GM19239 (cell line): Measurements from ENCODE around the gene OCA2.
"Not testable (repeated sequence)": the region's sequence is repeated elsewhere in the genome, so short reads cannot be mapped to it uniquely, and the experiment has no call there.

Experiments used
- DNase-seq: peaks from one replicate; pipeline ENCODE4 v3.0.0; 2011; ENCODE audit warnings: low spot score; ENCODE audit not compliant: insufficient read length
- FAIRE-seq: peaks from 2 replicates; lab custom pipeline; 2011; peaks lifted over from hg19 to GRCh38; lab: Jason Lieb, UNC

Gene OCA2

GRCh38 chr15:27970661-27971392 is 128.3 kb downstream of the OCA2 start:
- no peak for FAIRE-seq
- DNase-seq = no peak

GRCh38 chr15:27967541-27967940 is 131.6 kb downstream of the OCA2 start:
- FAIRE-seq = no peak
- no peak for DNase-seq

GRCh38 chr15:27965546-27965945 is 133.6 kb downstream of the OCA2 start:
- DNase-seq = no peak

GRCh38 chr15:27961801-27962200 is 137.3 kb downstream of the OCA2 start:
- DNase-seq = no peak
- no peak for FAIRE-seq

More at GRCh38 chr15:27965546-27965945, 133.6 kb downstream of the OCA2 start:
- no peak for FAIRE-seq

GRCh38 chr15:27958911-27959578 is 140.1 kb downstream of the OCA2 start:
- no peak for FAIRE-seq
- DNase-seq = no peak

- FAIRE-seq (no peak), DNase-seq (no peak)
Observed at GRCh38 chr15:27956285-27956684, 142.8 kb downstream of the OCA2 start.

GRCh38 chr15:27955087-27955486 is 144.0 kb downstream of the OCA2 start:
- FAIRE-seq (no peak), DNase-seq (no peak)

- not testable (repeated sequence) for FAIRE-seq
Observed at GRCh38 chr15:27952593-27952992, 146.5 kb downstream of the OCA2 start.

GRCh38 chr15:27951191-27951890 is 147.8 kb downstream of the OCA2 start:
- no peak for FAIRE-seq
- no peak for DNase-seq

More at GRCh38 chr15:27952593-27952992, 146.5 kb downstream of the OCA2 start:
- not testable (repeated sequence) for DNase-seq

GRCh38 chr15:27949089-27949488 is 150.0 kb downstream of the OCA2 start:
- DNase-seq (no peak), FAIRE-seq (no peak)

- FAIRE-seq (no peak), DNase-seq (no peak)
Observed at GRCh38 chr15:27939246-27939645, 159.9 kb downstream of the OCA2 start.

GRCh38 chr15:27937851-27938250 is 161.3 kb downstream of the OCA2 start:
- FAIRE-seq = no peak
- no peak for DNase-seq

- DNase-seq = no peak
- FAIRE-seq = no peak
Observed at GRCh38 chr15:27936164-27936563, 163.0 kb downstream of the OCA2 start.

- no peak for FAIRE-seq
- DNase-seq = no peak
Observed at GRCh38 chr15:27935328-27935727, 163.8 kb downstream of the OCA2 start.

GRCh38 chr15:27934782-27935181 is 164.3 kb downstream of the OCA2 start:
- DNase-seq (no peak), FAIRE-seq (no peak)

GRCh38 chr15:27933562-27933961 is 165.6 kb downstream of the OCA2 start:
- DNase-seq = no peak
- no peak for FAIRE-seq

- DNase-seq (no peak), FAIRE-seq (no peak)
Observed at GRCh38 chr15:27932600-27932999, 166.5 kb downstream of the OCA2 start.

GRCh38 chr15:27928386-27928785 is 170.7 kb downstream of the OCA2 start:
- FAIRE-seq = no peak
- DNase-seq = no peak

GRCh38 chr15:27912283-27912682 is 186.8 kb downstream of the OCA2 start:
- DNase-seq = no peak
- no peak for FAIRE-seq

- FAIRE-seq = no peak
- DNase-seq = no peak
Observed at GRCh38 chr15:27906802-27907201, 192.3 kb downstream of the OCA2 start.

- FAIRE-seq = no peak
Observed at GRCh38 chr15:27903405-27903804, 195.7 kb downstream of the OCA2 start.

More at GRCh38 chr15:27903405-27903804, 195.7 kb downstream of the OCA2 start:
- no peak for DNase-seq
